SK-N-SH treated with all-trans-retinoic acid at 6 μM for 48 hours (cell line): ENCODE measurements around the gene LRFN2.

ENCODE experiments used
- ATAC-seq: fragments of 200-7000 bp; cut with Tn5 transposase; 3 replicates; pipeline ENCODE4 v1.9.1; 2020; ENCODE audit warnings: mild to moderate bottlenecking, moderate library complexity
- ARNTL ChIP-seq: fragments of 450-650 bp; formaldehyde crosslinking; IDR thresholded peaks from 2 replicates; pipeline ENCODE4 v1.5.0; 2020; ENCODE audit warnings: low read depth, mild to moderate bottlenecking, moderate library complexity, borderline replicate concordance
- BACH2 ChIP-seq: fragments of 250-450 bp; sonication (Bioruptor Pico); IDR thresholded peaks from 2 replicates; pipeline ENCODE4 v1.9.0; 2021; ENCODE audit warnings: mild to moderate bottlenecking, borderline replicate concordance
- CREB5 ChIP-seq: fragments of 250-450 bp; sonication (Bioruptor Pico); IDR thresholded peaks from 2 replicates; pipeline ENCODE4 v1.5.1; 2020; ENCODE audit warnings: low read depth, mild to moderate bottlenecking, moderate library complexity
- CSDC2 ChIP-seq: fragments of 250-450 bp; sonication (Bioruptor Pico); IDR thresholded peaks from 2 replicates; pipeline ENCODE4 v1.5.0; 2020; ENCODE audit warnings: mild to moderate bottlenecking, moderate library complexity
- CSRNP3 ChIP-seq: fragments of 250-450 bp; sonication (Bioruptor Pico); IDR thresholded peaks from 2 replicates; pipeline ENCODE4 v1.5.1; 2021; ENCODE audit warnings: mild to moderate bottlenecking, moderate library complexity
- ESRRG ChIP-seq: fragments of 250-450 bp; sonication (Bioruptor Pico); IDR thresholded peaks from 2 replicates; pipeline ENCODE4 v1.6.1; 2021; ENCODE audit warnings: mild to moderate bottlenecking
- GLIS3 ChIP-seq: fragments of 250-450 bp; sonication (Bioruptor Pico); IDR thresholded peaks from 2 replicates; pipeline ENCODE4 v1.5.0; 2020; ENCODE audit warnings: mild to moderate bottlenecking, moderate library complexity
- ISL1 ChIP-seq: fragments of 250-450 bp; sonication (Bioruptor Pico); IDR thresholded peaks from 2 replicates; pipeline ENCODE4 v2.1.2; 2022; ENCODE audit warnings: mild to moderate bottlenecking, moderate library complexity
- OSR1 ChIP-seq: fragments of 250-450 bp; sonication (Bioruptor Pico); IDR thresholded peaks from 2 replicates; pipeline ENCODE4 v1.8.0; 2022; ENCODE audit warnings: moderate library complexity, mild to moderate bottlenecking, inconsistent platforms
- PATZ1 ChIP-seq: fragments of 250-450 bp; sonication (Bioruptor Pico); IDR thresholded peaks from 2 replicates; pipeline ENCODE4 v1.8.0; 2020; ENCODE audit warnings: mild to moderate bottlenecking, moderate library complexity, borderline replicate concordance
- POU6F1 ChIP-seq: fragments of 250-450 bp; sonication (Bioruptor Pico); IDR thresholded peaks from 2 replicates; pipeline ENCODE4 v1.8.0; 2021; ENCODE audit warnings: low read depth, mild to moderate bottlenecking, moderate library complexity, borderline replicate concordance
- PPARA ChIP-seq: fragments of 250-450 bp; sonication (Bioruptor Pico); IDR thresholded peaks from 2 replicates; pipeline ENCODE4 v1.5.0; 2020; ENCODE audit warnings: mild to moderate bottlenecking, borderline replicate concordance
- SNAI2 ChIP-seq: fragments of 250-450 bp; sonication (Bioruptor Pico); IDR thresholded peaks from 2 replicates; pipeline ENCODE4 v1.5.0; 2020; ENCODE audit warnings: mild to moderate bottlenecking, moderate library complexity
- TOX ChIP-seq: fragments of 250-450 bp; sonication (Bioruptor Pico); IDR thresholded peaks from 2 replicates; pipeline ENCODE4 v1.8.0; 2021; ENCODE audit warnings: mild to moderate bottlenecking, moderate library complexity, borderline replicate concordance
- TSHZ2 ChIP-seq: fragments of 250-450 bp; sonication (Bioruptor Pico); IDR thresholded peaks from 2 replicates; pipeline ENCODE4 v1.5.0; 2020; ENCODE audit warnings: mild to moderate bottlenecking, moderate library complexity
- ZFP3 ChIP-seq: fragments of 250-450 bp; sonication (Bioruptor Pico); IDR thresholded peaks from 2 replicates; pipeline ENCODE4 v1.5.0; 2020; ENCODE audit warnings: mild to moderate bottlenecking, moderate library complexity
- ZFP30 ChIP-seq: fragments of 450-650 bp; formaldehyde crosslinking; IDR thresholded peaks from 2 replicates; pipeline ENCODE4 v1.5.0; 2022; ENCODE audit warnings: mild to moderate bottlenecking, moderate library complexity
- ZNF565 ChIP-seq: fragments of 450-650 bp; formaldehyde crosslinking; conservative IDR thresholded peaks from 2 replicates; pipeline ENCODE4 v1.5.0; 2020; ENCODE audit warnings: low read depth, mild to moderate bottlenecking, moderate library complexity
- ZNF70 ChIP-seq: fragments of 450-650 bp; formaldehyde crosslinking; IDR thresholded peaks from 2 replicates; pipeline ENCODE4 v1.5.0; 2020; ENCODE audit warnings: mild to moderate bottlenecking, moderate library complexity

LRFN2 gene

GRCh38 chr6:40523505-40524172 is 63.5 kb downstream of the LRFN2 start:
- ATAC-seq = no peak
- TF ChIP-seq TSHZ2 (CRISPR knock-in tag) (no peak), CSDC2 (CRISPR knock-in tag) (no peak), SNAI2 (CRISPR knock-in tag) (no peak), PATZ1 (CRISPR knock-in tag) (no peak), ZFP3 (CRISPR knock-in tag) (no peak), ZFP30 (CRISPR knock-in tag) (no peak), PPARA (no peak), CREB5 (CRISPR knock-in tag) (no peak), POU6F1 (no peak), CSRNP3 (CRISPR knock-in tag) (no peak), ARNTL (CRISPR knock-in tag) (no peak), TOX (CRISPR knock-in tag) (no peak), ISL1 (CRISPR knock-in tag) (no peak), ZNF565 (CRISPR knock-in tag) (no peak), GLIS3 (CRISPR knock-in tag) (no peak), BACH2 (CRISPR knock-in tag) (no peak), ESRRG (CRISPR knock-in tag) (no peak), OSR1 (CRISPR knock-in tag) (no peak), ZNF70 (no peak)
- TF ChIP-seq, all 23 proteins: peak for 0

GRCh38 chr6:40521496-40521895 is 65.7 kb downstream of the LRFN2 start:
- TF ChIP-seq ZNF70 (no peak), GLIS3 (CRISPR knock-in tag) (no peak), TSHZ2 (CRISPR knock-in tag) (no peak), ZNF565 (CRISPR knock-in tag) (no peak), POU6F1 (no peak), OSR1 (CRISPR knock-in tag) (no peak), ISL1 (CRISPR knock-in tag) (no peak), CSRNP3 (CRISPR knock-in tag) (no peak)
- no peak for ATAC-seq
